Liver (tissue), 9 donors: ENCODE data around the gene SHISAL1. TPM values are rescaled to one million over a fixed set of nuclear protein-coding genes. Genes with fewer than 3 reads are reported as not detected.

Source experiments
- DNase-seq: peaks from one replicate; pipeline ENCODE4 v3.0.0-alpha.2; 2017; ENCODE audit warnings: low spot score
- H3K27ac ChIP-seq, 2 donors: one replicate each; pipeline ENCODE4 v1.7.0; 2013; ENCODE audit warnings: inconsistent platforms in 2 of 2, low read length in 2 of 2, control low read depth in 1 of 2, low read depth in 1 of 2, mild to moderate bottlenecking in 1 of 2
- H3K27me3 ChIP-seq, 4 donors: one replicate each; pipeline versions ENCODE4 v1.6.1 to v1.7.0; 2013; ENCODE audit warnings: low read length in 3 of 4, inconsistent platforms in 1 of 4, mild to moderate bottlenecking in 1 of 4, moderate library complexity in 1 of 4; ENCODE audit not compliant: control insufficient read depth in 4 of 4, insufficient read depth in 4 of 4
- H3K36me3 ChIP-seq, 4 donors: one replicate each; pipeline versions ENCODE4 v1.6.1 to v1.7.0; 2013; ENCODE audit warnings: low read length in 3 of 4, mild to moderate bottlenecking in 3 of 4, low read depth in 1 of 4, moderate library complexity in 1 of 4; ENCODE audit not compliant: control insufficient read depth in 4 of 4, insufficient read depth in 3 of 4
- H3K4me1 ChIP-seq, 4 donors: one replicate each; pipeline versions ENCODE4 v1.6.1 to v1.7.0; 2013; ENCODE audit warnings: low read length in 3 of 4, mild to moderate bottlenecking in 3 of 4, moderate library complexity in 1 of 4; ENCODE audit not compliant: control insufficient read depth in 4 of 4, insufficient read depth in 4 of 4
- H3K4me3 ChIP-seq, 3 donors: one replicate each; pipeline versions ENCODE4 v1.6.1 to v1.7.0; 2013; ENCODE audit warnings: low read length in 3 of 3, control low read depth in 1 of 3, low read depth in 1 of 3, mild to moderate bottlenecking in 1 of 3
- H3K9ac ChIP-seq, 2 donors: one replicate each; pipeline ENCODE4 v1.7.0; 2013; ENCODE audit warnings: low read length in 2 of 2, mild to moderate bottlenecking in 2 of 2, moderate library complexity in 2 of 2, control low read depth in 1 of 2, low read depth in 1 of 2
- H3K9me3 ChIP-seq, 4 donors: one replicate each; pipeline versions ENCODE4 v1.6.1 to v1.7.0; 2013; ENCODE audit warnings: low read length in 3 of 4; ENCODE audit not compliant: control insufficient read depth in 4 of 4
- CTCF ChIP-seq: fragments of 150-350 bp; IDR thresholded peaks from 2 replicates; pipeline ENCODE4 v1.5.1; 2017; ENCODE audit warnings: improper control_type of control experiment, low read depth, low read length; ENCODE audit not compliant: missing input control
- EGR1 ChIP-seq, 2 donors: IDR thresholded peaks; 2 replicates each; pipeline ENCODE4 v1.6.1; 2016 to 2018; ENCODE audit warnings: antibody characterized with exemption in 2 of 2, low read depth in 2 of 2
- FOXA1 ChIP-seq: IDR thresholded peaks from 2 replicates; pipeline ENCODE4 v1.6.1; 2016; ENCODE audit warnings: antibody characterized with exemption
- FOXA2 ChIP-seq: IDR thresholded peaks from 2 replicates; pipeline ENCODE4 v1.6.1; 2016; ENCODE audit warnings: antibody characterized with exemption
- GABPA ChIP-seq, 2 donors: IDR thresholded peaks in 1 of 2; conservative IDR thresholded peaks in 1 of 2; 2 replicates each; pipeline ENCODE4 v1.6.1; 2016; ENCODE audit warnings: antibody characterized with exemption in 2 of 2, mild to moderate bottlenecking in 1 of 2, moderate library complexity in 1 of 2
- HNF4A ChIP-seq, 2 donors: conservative IDR thresholded peaks; 2 replicates each; pipeline ENCODE4 v1.6.1; 2016; ENCODE audit warnings: antibody characterized with exemption in 2 of 2, mild to moderate bottlenecking in 2 of 2
- HNF4G ChIP-seq: IDR thresholded peaks from 2 replicates; pipeline ENCODE4 v1.6.1; 2016; ENCODE audit warnings: antibody characterized with exemption
- JUND ChIP-seq, 2 donors: IDR thresholded peaks; 2 replicates each; pipeline ENCODE4 v1.6.1; 2016; ENCODE audit warnings: antibody characterized with exemption in 2 of 2
- NR2F2 ChIP-seq: IDR thresholded peaks from 2 replicates; pipeline ENCODE4 v1.6.1; 2016; ENCODE audit warnings: antibody characterized with exemption
- RAD21 ChIP-seq, 2 donors: IDR thresholded peaks; 2 replicates each; pipeline ENCODE4 v1.6.1; 2016; ENCODE audit warnings: antibody characterized with exemption in 2 of 2, mild to moderate bottlenecking in 2 of 2
- RXRA ChIP-seq, 2 donors: IDR thresholded peaks; 2 replicates each; pipeline ENCODE4 v1.6.1; 2017 to 2018; ENCODE audit warnings: antibody characterized with exemption in 2 of 2, mild to moderate bottlenecking in 1 of 2
- SP1 ChIP-seq: IDR thresholded peaks from 2 replicates; pipeline ENCODE4 v1.6.1; 2018; ENCODE audit warnings: antibody characterized with exemption, mild to moderate bottlenecking
- TAF1 ChIP-seq: conservative IDR thresholded peaks from 2 replicates; pipeline ENCODE4 v1.6.1; 2016; ENCODE audit warnings: antibody characterized with exemption, mild to moderate bottlenecking
- YY1 ChIP-seq: IDR thresholded peaks from 2 replicates; pipeline ENCODE4 v1.6.1; 2016; ENCODE audit warnings: antibody characterized with exemption, mild to moderate bottlenecking
- WGBS: extraction: QIAGEN DNeasy Blood & Tissue Kit; methylation state at CpG from one replicate; pipeline ENCODE4 v1.1.7; 2013; 5-methylcytosine and 5-hydroxymethylcytosine counted together
- polyA plus RNA-seq, 2 donors: library from polyadenylated mRNA; stranded (reverse) in 1 of 2; unstranded in 1 of 2; fragments of 200-250 nt in 1 of 2; fragments of >200 nt in 1 of 2; fragmentation: Nextera tagmentation in 1 of 2; extraction: Ambion mirVana in 1 of 2; gene quantifications; one replicate each; pipeline versions ENCODE4 v1.2.1 to v1.2.3, GENCODE V29; 2013 to 2015
- total RNA-seq, 2 donors: library from RNA; depleted of rRNA; stranded (reverse); fragments of >200 nt; gene quantifications; one replicate each; pipeline ENCODE4 v1.2.3, GENCODE V29; 2014
- TF ChIP-seq, protein P1 (sequence below): IDR thresholded peaks from 2 replicates; pipeline ENCODE4 v1.6.1; 2016; ENCODE audit warnings: antibody characterized with exemption
- TF ChIP-seq, protein P2 (sequence below): IDR thresholded peaks from 2 replicates; pipeline ENCODE4 v1.6.1; 2016; ENCODE audit warnings: antibody characterized with exemption, mild to moderate bottlenecking
- TF ChIP-seq, protein P3 (sequence below): IDR thresholded peaks from 2 replicates; pipeline ENCODE4 v1.6.1; 2016; ENCODE audit warnings: antibody characterized with exemption
- donor health status: healthy.
- donor health status: healthy.
- donor health status: healthy.
- donor health status: healthy.
- donor health status: healthy.

Gene SHISAL1
- total and polyA plus RNA-seq, 4 donors: 0.07 to 0.17 (median 0.13) TPM

- peak; percentile 22 for DNase-seq
- H3K27me3 ChIP-seq: peaks cover 0 to 4% (median 0%) of the 10 kb centered on the region in 4 donors
- no peaks in the 10 kb centered on the region for H3K4me1 ChIP-seq
- TF ChIP-seq HNF4A (conservative IDR thresholded peaks at IDR 0.05) (no peak), NR2F2 (no peak), GABPA (IDR thresholded peaks at IDR 0.05 in 1 of 2, conservative IDR thresholded peaks at IDR 0.05 in 1 of 2) (no peak), HNF4G (no peak), RXRA (IDR thresholded peaks at IDR 0.05) (no peak), FOXA1 (no peak), JUND (IDR thresholded peaks at IDR 0.05) (no peak), YY1 (no peak), SP1 (no peak), CTCF (no peak), TAF1 (no peak)
- TF ChIP-seq, protein P1, sequence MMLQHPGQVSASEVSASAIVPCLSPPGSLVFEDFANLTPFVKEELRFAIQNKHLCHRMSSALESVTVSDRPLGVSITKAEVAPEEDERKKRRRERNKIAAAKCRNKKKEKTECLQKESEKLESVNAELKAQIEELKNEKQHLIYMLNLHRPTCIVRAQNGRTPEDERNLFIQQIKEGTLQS: no peak
- TF ChIP-seq, protein P2, sequence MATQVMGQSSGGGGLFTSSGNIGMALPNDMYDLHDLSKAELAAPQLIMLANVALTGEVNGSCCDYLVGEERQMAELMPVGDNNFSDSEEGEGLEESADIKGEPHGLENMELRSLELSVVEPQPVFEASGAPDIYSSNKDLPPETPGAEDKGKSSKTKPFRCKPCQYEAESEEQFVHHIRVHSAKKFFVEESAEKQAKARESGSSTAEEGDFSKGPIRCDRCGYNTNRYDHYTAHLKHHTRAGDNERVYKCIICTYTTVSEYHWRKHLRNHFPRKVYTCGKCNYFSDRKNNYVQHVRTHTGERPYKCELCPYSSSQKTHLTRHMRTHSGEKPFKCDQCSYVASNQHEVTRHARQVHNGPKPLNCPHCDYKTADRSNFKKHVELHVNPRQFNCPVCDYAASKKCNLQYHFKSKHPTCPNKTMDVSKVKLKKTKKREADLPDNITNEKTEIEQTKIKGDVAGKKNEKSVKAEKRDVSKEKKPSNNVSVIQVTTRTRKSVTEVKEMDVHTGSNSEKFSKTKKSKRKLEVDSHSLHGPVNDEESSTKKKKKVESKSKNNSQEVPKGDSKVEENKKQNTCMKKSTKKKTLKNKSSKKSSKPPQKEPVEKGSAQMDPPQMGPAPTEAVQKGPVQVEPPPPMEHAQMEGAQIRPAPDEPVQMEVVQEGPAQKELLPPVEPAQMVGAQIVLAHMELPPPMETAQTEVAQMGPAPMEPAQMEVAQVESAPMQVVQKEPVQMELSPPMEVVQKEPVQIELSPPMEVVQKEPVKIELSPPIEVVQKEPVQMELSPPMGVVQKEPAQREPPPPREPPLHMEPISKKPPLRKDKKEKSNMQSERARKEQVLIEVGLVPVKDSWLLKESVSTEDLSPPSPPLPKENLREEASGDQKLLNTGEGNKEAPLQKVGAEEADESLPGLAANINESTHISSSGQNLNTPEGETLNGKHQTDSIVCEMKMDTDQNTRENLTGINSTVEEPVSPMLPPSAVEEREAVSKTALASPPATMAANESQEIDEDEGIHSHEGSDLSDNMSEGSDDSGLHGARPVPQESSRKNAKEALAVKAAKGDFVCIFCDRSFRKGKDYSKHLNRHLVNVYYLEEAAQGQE: no peak
- TF ChIP-seq, protein P3, sequence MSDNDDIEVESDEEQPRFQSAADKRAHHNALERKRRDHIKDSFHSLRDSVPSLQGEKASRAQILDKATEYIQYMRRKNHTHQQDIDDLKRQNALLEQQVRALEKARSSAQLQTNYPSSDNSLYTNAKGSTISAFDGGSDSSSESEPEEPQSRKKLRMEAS: no peak
- H3K36me3 ChIP-seq: no peaks in the 10 kb centered on the region
- H3K9ac ChIP-seq: no peak overlapping the region
- H3K9me3 ChIP-seq: peaks cover 6 to 11% (median 6%) of the 10 kb centered on the region in 4 donors
- WGBS: 80% methylated on average over 8 of the region's 8 CpGs
- no peak overlapping the region for H3K4me3 ChIP-seq
- no peak overlapping the region for H3K27ac ChIP-seq
Measured at GRCh38 chr22:44246615-44247326, 66.0 kb downstream of the SHISAL1 start.

DNA sequence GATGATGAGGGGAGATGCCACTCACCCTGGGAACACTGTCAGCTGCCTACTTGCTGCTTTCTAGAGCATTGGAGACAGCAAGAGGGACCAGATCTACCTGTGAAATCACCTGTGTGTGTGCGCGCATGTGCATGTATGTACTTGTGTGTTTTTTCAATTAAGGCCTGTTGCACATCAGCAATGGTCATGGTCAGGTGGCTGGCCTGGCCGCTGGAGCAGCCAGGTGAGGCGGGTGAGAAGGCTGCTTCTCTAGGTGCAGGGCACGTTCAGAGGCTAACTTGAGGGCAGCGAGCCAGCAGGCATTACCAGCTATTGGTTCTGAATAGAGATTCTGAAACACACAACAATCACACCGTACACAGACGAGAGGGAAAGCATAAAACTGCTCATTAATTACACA lies 66.9 kb downstream of the SHISAL1 start:
- no peak overlapping the region for H3K9ac ChIP-seq
- H3K36me3 ChIP-seq: no peaks in the 10 kb centered on the region
- no peaks in the 10 kb centered on the region for H3K4me1 ChIP-seq
- no peak overlapping the region for H3K4me3 ChIP-seq
- DNase-seq: no peak
- H3K27me3 ChIP-seq: peaks cover 0 to 4% (median 0%) of the 10 kb centered on the region in 4 donors
- TF ChIP-seq SP1: no peak
- TF ChIP-seq, protein P3: no peak
- TF ChIP-seq, protein P1: no peak
- TF ChIP-seq CTCF: no peak
- TF ChIP-seq EGR1 (IDR thresholded peaks at IDR 0.05; ENCODE audit: low read depth in 2 of 2): no peak
- no peak for TF ChIP-seq GABPA (IDR thresholded peaks at IDR 0.05 in 1 of 2, conservative IDR thresholded peaks at IDR 0.05 in 1 of 2)
- TF ChIP-seq FOXA2: no peak
- TF ChIP-seq, protein P2: no peak
- TF ChIP-seq RAD21 (IDR thresholded peaks at IDR 0.05): no peak
- TF ChIP-seq HNF4A (conservative IDR thresholded peaks at IDR 0.05): no peak
- no peak for TF ChIP-seq JUND (IDR thresholded peaks at IDR 0.05)
- no peak for TF ChIP-seq YY1
- WGBS: 89% methylated on average over 8 of the region's 8 CpGs
- H3K27ac ChIP-seq: no peak overlapping the region
- peaks cover 6 to 11% (median 6%) of the 10 kb centered on the region in 4 donors for H3K9me3 ChIP-seq
